Esophagus muscularis mucosa (tissue), 4 donors: ENCODE data around the gene SCP2. TPM values are rescaled to one million over a fixed set of nuclear protein-coding genes. Genes with fewer than 3 reads are reported as not detected.

ENCODE experiments used
- DNase-seq: peaks from one replicate; pipeline ENCODE4 v3.0.0-alpha.2; 2017; ENCODE audit errors: extremely low spot score
- H3K27ac ChIP-seq, 4 donors: fragments of 200-600 bp; sonication (generic); replicated peaks in 1 of 4; 1 replicate in 3 of 4; 2 replicates in 1 of 4; pipeline ENCODE4 v1.5.1; 2016 to 2019; ENCODE audit warnings: mild to moderate bottlenecking in 1 of 4
- H3K27me3 ChIP-seq, 4 donors: fragments of 200-600 bp; sonication (generic); one replicate each; pipeline versions ENCODE4 v1.5.1 to v1.6.0; 2016 to 2019
- H3K36me3 ChIP-seq, 4 donors: fragments of 200-600 bp; sonication (generic); one replicate each; pipeline ENCODE4 v1.5.1; 2016 to 2019
- H3K4me1 ChIP-seq, 4 donors: fragments of 200-600 bp; sonication (generic); one replicate each; pipeline ENCODE4 v1.5.1; 2016 to 2019
- H3K4me3 ChIP-seq, 4 donors: fragments of 200-600 bp; sonication (generic); 1 replicate in 2 of 4; 2 replicates in 2 of 4; pipeline ENCODE4 v1.5.1; 2016 to 2019; ENCODE audit warnings: mild to moderate bottlenecking in 4 of 4, moderate library complexity in 1 of 4
- H3K9me3 ChIP-seq, 4 donors: fragments of 200-600 bp; sonication (generic); 1 replicate in 3 of 4; 2 replicates in 1 of 4; pipeline ENCODE4 v1.5.1; 2016 to 2019
- CTCF ChIP-seq, 3 experiments: fragments of 200-600 bp in 2 of 3; fragments of 450-650 bp in 1 of 3; sonication (generic) in 2 of 3; IDR thresholded peaks; one replicate each; pipeline ENCODE4 v1.5.1; 2017 to 2019; ENCODE audit warnings: antibody characterized with exemption in 3 of 3, mild to moderate bottlenecking in 2 of 3, moderate library complexity in 1 of 3
- EP300 ChIP-seq: sonication (generic); formaldehyde crosslinking; IDR thresholded peaks from one replicate; pipeline ENCODE4 v1.6.1; 2017; ENCODE audit warnings: antibody characterized with exemption
- POLR2A ChIP-seq: fragments of 450-650 bp; IDR thresholded peaks from one replicate; pipeline ENCODE4 v1.6.1; 2017; ENCODE audit warnings: antibody characterized with exemption, moderate library complexity, mild to moderate bottlenecking, low read depth
- POLR2AphosphoS5 ChIP-seq, 2 donors: sonication (generic); formaldehyde crosslinking; IDR thresholded peaks; one replicate each; pipeline ENCODE4 v1.6.1; 2017; ENCODE audit warnings: antibody characterized with exemption in 2 of 2
- WGBS: methylation state at CpG from one replicate; pipeline ENCODE4 v1.1.5; 2018; 5-methylcytosine and 5-hydroxymethylcytosine counted together
- intact Hi-C: fragments of 100-400 bp; cut with DNase I; formaldehyde crosslinking; loops from one replicate; pipeline ENCODE4 v1.15.1; 2023
- total RNA-seq, 4 donors: library from RNA; depleted of rRNA; stranded (reverse); fragments of >200 nt; gene quantifications; one replicate each; pipeline versions ENCODE4 v1.1.0 to v1.2.1, GENCODE V29; 2016

Gene SCP2
- total RNA-seq, 4 donors from 2014 or later = 83.0 to 94.3 (median 92.1) TPM

DNA sequence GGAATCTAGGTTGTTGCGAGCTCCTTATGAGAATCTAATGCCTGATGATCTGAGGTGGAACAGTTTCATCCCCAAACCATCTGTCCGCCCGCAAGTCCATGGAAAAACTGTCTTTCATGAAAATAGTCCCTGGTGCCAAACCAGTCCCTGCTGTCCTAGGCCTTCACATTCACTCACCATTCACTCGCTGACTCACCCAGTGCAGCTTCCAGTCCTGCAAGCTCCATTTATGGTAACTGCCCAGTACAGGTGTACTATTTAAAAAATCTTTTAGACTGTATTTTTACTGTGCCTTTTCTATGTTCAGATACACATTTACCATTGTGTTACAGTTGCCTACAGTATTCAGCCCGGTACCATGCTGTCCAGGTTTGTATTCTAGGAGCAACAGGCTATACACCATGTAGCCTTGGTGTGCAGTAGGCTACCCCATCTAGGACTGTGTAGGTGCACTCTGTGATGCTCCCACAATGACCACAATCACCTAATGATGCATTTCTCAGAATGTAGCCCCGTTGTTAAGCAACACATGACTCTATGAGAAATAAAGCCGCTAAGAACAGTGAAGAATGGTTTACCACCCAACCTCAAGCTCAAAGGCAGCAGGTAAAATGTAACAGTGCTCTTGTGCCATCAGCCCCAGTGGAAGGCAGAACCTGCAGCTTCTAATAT lies 7.9 kb upstream of the SCP2 start:
- peak overlapping the region in 1 of 4 donors; percentile 93 for H3K27ac ChIP-seq
- no peaks in the 10 kb centered on the region for H3K27me3 ChIP-seq
- peaks cover 24 to 49% (median 39%) of the 10 kb centered on the region in 4 donors for H3K4me1 ChIP-seq
- no peaks in the 10 kb centered on the region for H3K9me3 ChIP-seq
- TF ChIP-seq EP300 (no peak), POLR2A (no peak), CTCF (IDR thresholded peaks at IDR 0.05) (no peak), POLR2AphosphoS5 (IDR thresholded peaks at IDR 0.05) (no peak)
- 87% methylated on average over 7 of the region's 7 CpGs for WGBS
- no peak for DNase-seq
- intact Hi-C loops = no loop called here
- no peak overlapping the region for H3K4me3 ChIP-seq
- peaks cover 0 to 4% (median 0%) of the 10 kb centered on the region in 4 donors for H3K36me3 ChIP-seq

DNA sequence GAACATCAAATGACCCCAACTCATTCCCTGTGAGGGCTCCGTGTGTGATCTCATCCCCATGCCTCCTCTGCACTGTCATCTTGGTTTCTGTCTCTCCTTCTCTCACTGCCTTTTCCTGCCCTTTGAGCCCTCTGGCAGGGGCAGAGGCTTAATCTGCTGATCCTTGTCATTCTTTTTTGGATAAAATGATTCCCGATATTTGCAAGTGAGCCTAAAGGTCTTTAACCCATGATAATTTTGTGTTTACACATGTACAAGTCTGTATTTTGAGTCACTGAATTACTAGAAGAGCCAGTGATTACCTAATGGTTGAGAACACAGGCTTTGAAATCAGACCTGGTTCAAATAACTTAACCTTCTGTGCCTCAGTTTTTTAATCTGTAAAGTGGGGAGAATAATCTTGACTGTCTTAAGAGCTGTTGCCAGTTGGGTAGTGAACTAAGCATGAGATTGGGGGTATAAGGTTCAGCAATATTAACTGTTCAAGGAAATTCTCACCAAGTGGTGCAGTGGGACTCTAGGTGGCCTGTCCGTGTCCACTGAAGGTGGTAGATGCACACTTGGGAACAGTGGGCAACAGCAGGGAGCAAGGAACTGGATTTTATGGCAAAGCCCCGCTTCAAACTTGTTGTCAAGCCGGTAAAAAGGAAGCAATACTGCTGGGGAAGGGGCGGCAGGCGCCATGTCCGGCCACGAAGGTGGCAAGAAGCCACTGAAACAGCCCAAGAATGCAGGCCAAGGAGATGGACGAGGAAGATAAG lies 7.2 kb upstream of the SCP2 start:
- H3K27me3 ChIP-seq = no peaks in the 10 kb centered on the region
- no peaks in the 10 kb centered on the region for H3K9me3 ChIP-seq
- no peak for DNase-seq
- H3K4me1 ChIP-seq = peaks cover 20 to 49% (median 34%) of the 10 kb centered on the region in 4 donors
- peak overlapping the region in 1 of 4 donors; percentile 82 for H3K4me3 ChIP-seq
- 89% methylated on average over 10 of the region's 10 CpGs for WGBS
- no peak for TF ChIP-seq CTCF (IDR thresholded peaks at IDR 0.05)
- TF ChIP-seq EP300 = no peak
- TF ChIP-seq POLR2A = no peak
- TF ChIP-seq POLR2AphosphoS5 (IDR thresholded peaks at IDR 0.05) = no peak
- H3K36me3 ChIP-seq = no peaks in the 10 kb centered on the region
- intact Hi-C loops = loop anchor here (10.0 kb wide), 1 partner anchor 265 kb away; no protein-coding TSS in a partner anchor
- H3K27ac ChIP-seq = peak overlapping the region; percentile 83 to 93 (median 88)

- H3K36me3 ChIP-seq = no peaks in the 10 kb centered on the region
- 23% methylated on average over 25 of the region's 35 CpGs for WGBS
- peaks cover 18 to 45% (median 33%) of the 10 kb centered on the region in 4 donors for H3K4me1 ChIP-seq
- H3K27ac ChIP-seq = peak overlapping the region; percentile 83 to 93 (median 88)
- H3K4me3 ChIP-seq = peak overlapping the region; percentile 70 to 82 (median 79)
- no peaks in the 10 kb centered on the region for H3K27me3 ChIP-seq
- H3K9me3 ChIP-seq = no peaks in the 10 kb centered on the region
- intact Hi-C loops = loop anchor here (10.0 kb wide), 1 partner anchor 264 kb away; no protein-coding TSS in a partner anchor
- TF ChIP-seq POLR2AphosphoS5 (IDR thresholded peaks at IDR 0.05) = no peak
- TF ChIP-seq CTCF (IDR thresholded peaks at IDR 0.05) = no peak
- no peak for TF ChIP-seq EP300
- TF ChIP-seq POLR2A = no peak
- no peak for DNase-seq
Measured at GRCh38 chr1:52920791-52921291, 6.2 kb upstream of the SCP2 start.

GRCh38 chr1:52925571-52926005 lies 1.5 kb upstream of the SCP2 start:
- peak overlapping the region in 1 of 4 donors; percentile 82 for H3K27ac ChIP-seq
- no peak for DNase-seq
- intact Hi-C loops = loop anchor here (10.0 kb wide), 1 partner anchor 259 kb away; no protein-coding TSS in a partner anchor

More at GRCh38 chr1:52925571-52926005, 1.5 kb upstream of the SCP2 start:
- H3K4me1 ChIP-seq = peaks cover 22 to 45% (median 39%) of the 10 kb centered on the region in 4 donors
- no peak for TF ChIP-seq POLR2AphosphoS5 (IDR thresholded peaks at IDR 0.05)
- TF ChIP-seq POLR2A = no peak
- TF ChIP-seq CTCF (IDR thresholded peaks at IDR 0.05) = no peak
- no peak for TF ChIP-seq EP300
- no peaks in the 10 kb centered on the region for H3K36me3 ChIP-seq
- no peaks in the 10 kb centered on the region for H3K9me3 ChIP-seq
- peak overlapping the region in 2 of 4 donors; percentile 8 to 22 for H3K4me3 ChIP-seq
- 46% methylated on average over 5 of the region's 5 CpGs for WGBS
- no peaks in the 10 kb centered on the region for H3K27me3 ChIP-seq
